Progenitor cell of endocrine pancreas (in vitro differentiated cells): ENCODE results near the gene CYP26A1. TPM values are rescaled to one million over a fixed set of nuclear protein-coding genes. Genes with fewer than 3 reads are reported as not detected.

Experiments
- DNase-seq: peaks from one replicate; pipeline ENCODE4 v3.0.0; 2021; ENCODE audit warnings: low spot score; ENCODE audit not compliant: unreplicated experiment
- H3K27ac Mint-ChIP-seq: 2 replicates; pipeline ENCODE4 v1.8.0; 2021; ENCODE audit warnings: mild to moderate bottlenecking, moderate library complexity, mixed read lengths
- H3K27me3 Mint-ChIP-seq: 2 replicates; pipeline ENCODE4 v1.8.0; 2021; ENCODE audit warnings: mixed read lengths
- H3K36me3 Mint-ChIP-seq: 2 replicates; pipeline ENCODE4 v1.8.0; 2022; ENCODE audit warnings: mixed read lengths; ENCODE audit not compliant: insufficient read depth
- H3K4me1 Mint-ChIP-seq: 2 replicates; pipeline ENCODE4 v1.8.0; 2021; ENCODE audit warnings: low read depth, mixed read lengths
- H3K4me3 Mint-ChIP-seq: 2 replicates; pipeline ENCODE4 v1.8.0; 2021; ENCODE audit warnings: low read depth, mild to moderate bottlenecking, moderate library complexity, mixed read lengths
- H3K9me3 Mint-ChIP-seq: 2 replicates; pipeline ENCODE4 v1.8.0; 2021; ENCODE audit warnings: low read depth, mixed read lengths
- total RNA-seq: library from RNA; stranded (reverse); gene quantifications from 2 replicates; pipeline ENCODE4 v1.2.1, GENCODE V29; 2021
- TF ChIP-seq, protein P1 (sequence below): fragments of 200-600 bp; sonication (generic); IDR thresholded peaks from one replicate; pipeline ENCODE4 v1.5.0; 2021; ENCODE audit warnings: antibody characterized with exemption, mild to moderate bottlenecking; ENCODE audit not compliant: unreplicated experiment

Gene CYP26A1
- total RNA-seq, 1 donor from 2014 or later: 1.8 TPM

DNA sequence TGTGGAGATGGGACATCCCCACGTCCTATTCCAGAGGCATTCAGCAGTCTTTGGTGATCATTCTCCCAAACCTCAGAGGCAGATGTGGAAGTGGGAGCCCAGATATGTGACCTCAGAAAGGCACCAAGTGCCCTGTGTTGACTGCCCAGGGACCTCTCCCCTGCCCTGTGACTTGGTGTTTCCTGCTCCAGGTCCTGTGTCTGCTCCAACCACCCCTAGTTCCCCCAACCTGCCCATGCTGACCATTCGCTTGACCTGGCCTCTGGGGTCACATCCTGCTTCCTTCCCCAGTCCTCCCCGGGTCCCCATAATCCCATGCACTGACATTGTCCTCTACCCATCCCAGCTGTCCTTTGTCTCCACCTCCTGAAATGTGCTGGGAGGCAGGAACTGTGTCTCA, 7.6 kb downstream of the CYP26A1 start:
- no peak for DNase-seq
- TF ChIP-seq, protein P1, sequence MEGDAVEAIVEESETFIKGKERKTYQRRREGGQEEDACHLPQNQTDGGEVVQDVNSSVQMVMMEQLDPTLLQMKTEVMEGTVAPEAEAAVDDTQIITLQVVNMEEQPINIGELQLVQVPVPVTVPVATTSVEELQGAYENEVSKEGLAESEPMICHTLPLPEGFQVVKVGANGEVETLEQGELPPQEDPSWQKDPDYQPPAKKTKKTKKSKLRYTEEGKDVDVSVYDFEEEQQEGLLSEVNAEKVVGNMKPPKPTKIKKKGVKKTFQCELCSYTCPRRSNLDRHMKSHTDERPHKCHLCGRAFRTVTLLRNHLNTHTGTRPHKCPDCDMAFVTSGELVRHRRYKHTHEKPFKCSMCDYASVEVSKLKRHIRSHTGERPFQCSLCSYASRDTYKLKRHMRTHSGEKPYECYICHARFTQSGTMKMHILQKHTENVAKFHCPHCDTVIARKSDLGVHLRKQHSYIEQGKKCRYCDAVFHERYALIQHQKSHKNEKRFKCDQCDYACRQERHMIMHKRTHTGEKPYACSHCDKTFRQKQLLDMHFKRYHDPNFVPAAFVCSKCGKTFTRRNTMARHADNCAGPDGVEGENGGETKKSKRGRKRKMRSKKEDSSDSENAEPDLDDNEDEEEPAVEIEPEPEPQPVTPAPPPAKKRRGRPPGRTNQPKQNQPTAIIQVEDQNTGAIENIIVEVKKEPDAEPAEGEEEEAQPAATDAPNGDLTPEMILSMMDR: no peak
- no peak overlapping the region for H3K4me3 Mint-ChIP-seq
- no peak overlapping the region for H3K27ac Mint-ChIP-seq
- no peaks in the 10 kb centered on the region for H3K9me3 Mint-ChIP-seq
- H3K4me1 Mint-ChIP-seq: peaks cover 6% of the 10 kb centered on the region
- peaks cover 23% of the 10 kb centered on the region for H3K27me3 Mint-ChIP-seq
- H3K36me3 Mint-ChIP-seq: no peaks in the 10 kb centered on the region

- DNase-seq: no peak
- TF ChIP-seq, protein P1: no peak
These were observed 8.1 kb downstream of the CYP26A1 start for GRCh38 chr10:93081834-93082233.

GRCh38 chr10:93083743-93084539, 10.2 kb downstream of the CYP26A1 start:
- Mint-ChIP-seq H3K27me3 (peaks cover 15% of the 10 kb centered on the region), H3K36me3 (no peaks in the 10 kb centered on the region), H3K4me1 (peaks cover 1% of the 10 kb centered on the region), H3K4me3 (no peak overlapping the region), H3K9me3 (no peaks in the 10 kb centered on the region), H3K27ac (no peak overlapping the region)
- no peak for DNase-seq
- TF ChIP-seq, protein P1: no peak

More at GRCh38 chr10:93081834-93082233, 8.1 kb downstream of the CYP26A1 start:
- Mint-ChIP-seq H3K4me3 (no peak overlapping the region), H3K27me3 (peaks cover 18% of the 10 kb centered on the region), H3K27ac (no peak overlapping the region), H3K36me3 (no peaks in the 10 kb centered on the region), H3K9me3 (no peaks in the 10 kb centered on the region), H3K4me1 (peaks cover 6% of the 10 kb centered on the region)

DNA sequence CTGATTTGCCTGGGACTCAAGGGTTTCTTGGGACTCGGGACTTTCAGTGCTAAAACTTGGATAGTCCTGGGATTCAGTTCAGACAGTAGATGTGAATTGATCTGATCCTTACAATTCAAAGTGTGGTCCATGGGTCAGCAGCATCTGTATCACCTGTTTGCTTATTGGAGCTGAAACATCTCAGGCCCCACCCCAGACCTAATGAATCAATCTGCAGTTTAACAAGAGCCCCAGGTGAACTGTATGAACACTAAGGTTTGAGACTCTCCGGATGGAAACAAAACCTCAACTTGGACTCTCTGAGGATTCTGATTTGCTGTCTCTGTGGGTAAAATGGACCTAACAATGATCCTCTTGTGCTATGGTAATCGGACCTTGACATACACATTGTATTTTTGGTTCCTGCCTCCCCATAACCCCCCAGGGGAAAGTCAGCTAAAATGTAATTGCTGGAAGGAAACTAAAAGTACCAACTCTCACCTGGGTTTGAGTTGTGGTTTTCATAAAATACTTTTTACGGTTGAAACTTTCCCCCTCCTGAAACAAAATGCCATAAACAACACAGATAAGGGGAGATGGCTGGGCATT, 11.7 kb downstream of the CYP26A1 start:
- H3K4me3 Mint-ChIP-seq: no peak overlapping the region
- no peak overlapping the region for H3K27ac Mint-ChIP-seq
- H3K27me3 Mint-ChIP-seq: peaks cover 9% of the 10 kb centered on the region
- TF ChIP-seq, protein P1: no peak
- no peaks in the 10 kb centered on the region for H3K4me1 Mint-ChIP-seq
- no peaks in the 10 kb centered on the region for H3K36me3 Mint-ChIP-seq
- DNase-seq: no peak
- no peaks in the 10 kb centered on the region for H3K9me3 Mint-ChIP-seq

- no peak for DNase-seq
- Mint-ChIP-seq H3K27ac (no peak overlapping the region), H3K36me3 (no peaks in the 10 kb centered on the region), H3K27me3 (peaks cover 5% of the 10 kb centered on the region), H3K4me1 (no peaks in the 10 kb centered on the region), H3K9me3 (no peaks in the 10 kb centered on the region), H3K4me3 (no peak overlapping the region)
- TF ChIP-seq, protein P1: no peak
These were observed 12.6 kb downstream of the CYP26A1 start for GRCh38 chr10:93086289-93086688.
